WERI-Rb-1 (cell line): ENCODE measurements around the gene LRRC46.

Source experiments
- DNase-seq: peaks from one replicate; pipeline ENCODE4 v3.0.0-alpha.2; 2020
- H3K27ac ChIP-seq: fragments of 250-450 bp; sonication (Bioruptor Pico); 2 replicates; pipeline ENCODE4 v1.5.1; 2020; ENCODE audit warnings: mild to moderate bottlenecking, moderate library complexity
- H3K27me3 ChIP-seq: fragments of 250-450 bp; sonication (Bioruptor Pico); 2 replicates; pipeline ENCODE4 v1.5.1; 2021; ENCODE audit warnings: mild to moderate bottlenecking, low read depth, moderate library complexity; ENCODE audit not compliant: insufficient read depth, severe bottlenecking
- H3K36me3 ChIP-seq: fragments of 250-450 bp; sonication (Bioruptor Pico); 2 replicates; pipeline ENCODE4 v1.5.1; 2020; ENCODE audit warnings: mild to moderate bottlenecking, moderate library complexity
- H3K4me3 ChIP-seq: 2 replicates; pipeline ENCODE4 v1.5.1; 2011; ENCODE audit warnings: low read depth, mild to moderate bottlenecking, control low read depth, low read length
- H3K9me3 ChIP-seq: fragments of 250-450 bp; sonication (Bioruptor Pico); 2 replicates; pipeline ENCODE4 v1.5.1; 2021; ENCODE audit warnings: mild to moderate bottlenecking, moderate library complexity; ENCODE audit not compliant: severe bottlenecking
- TF ChIP-seq, protein P1 (sequence below): IDR thresholded peaks from 2 replicates; pipeline ENCODE4 v1.5.1; 2011; ENCODE audit warnings: low read depth, mild to moderate bottlenecking, control low read depth, inconsistent platforms, low read length

Gene LRRC46

DNA sequence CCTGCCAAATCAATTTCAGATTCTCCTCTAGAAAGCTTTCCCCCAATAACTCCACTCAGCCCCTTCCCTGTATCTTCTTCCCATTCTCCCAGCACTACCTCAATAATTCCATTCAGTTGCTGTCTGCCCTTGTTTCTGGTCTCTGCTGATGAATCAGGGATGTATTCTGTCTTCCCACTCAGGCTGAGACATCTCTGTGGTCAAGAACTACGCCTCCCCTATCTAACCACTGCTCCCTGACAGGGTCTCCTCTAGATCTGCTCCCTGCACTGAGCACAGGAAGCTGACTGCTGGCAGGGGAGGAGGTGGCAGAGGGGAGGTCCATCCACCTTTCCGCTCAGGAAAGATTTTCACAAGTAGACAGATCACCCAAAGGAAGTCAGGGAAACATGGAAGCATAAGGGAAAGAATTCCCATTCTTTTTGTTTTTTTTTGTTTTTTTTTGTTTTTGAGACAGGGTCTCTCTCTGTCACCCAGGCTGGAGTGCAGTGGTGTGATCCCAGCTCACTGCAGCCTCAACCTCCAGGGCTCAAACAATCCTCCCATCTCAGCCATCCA, 47.6 kb downstream of the LRRC46 start:
- H3K4me3 ChIP-seq, result no peak overlapping the region
- H3K27ac ChIP-seq, result no peak overlapping the region
- H3K36me3 ChIP-seq, result no peaks in the 10 kb centered on the region
- H3K27me3 ChIP-seq, result no peaks in the 10 kb centered on the region
- H3K9me3 ChIP-seq, result no peaks in the 10 kb centered on the region
- TF ChIP-seq, protein P1, sequence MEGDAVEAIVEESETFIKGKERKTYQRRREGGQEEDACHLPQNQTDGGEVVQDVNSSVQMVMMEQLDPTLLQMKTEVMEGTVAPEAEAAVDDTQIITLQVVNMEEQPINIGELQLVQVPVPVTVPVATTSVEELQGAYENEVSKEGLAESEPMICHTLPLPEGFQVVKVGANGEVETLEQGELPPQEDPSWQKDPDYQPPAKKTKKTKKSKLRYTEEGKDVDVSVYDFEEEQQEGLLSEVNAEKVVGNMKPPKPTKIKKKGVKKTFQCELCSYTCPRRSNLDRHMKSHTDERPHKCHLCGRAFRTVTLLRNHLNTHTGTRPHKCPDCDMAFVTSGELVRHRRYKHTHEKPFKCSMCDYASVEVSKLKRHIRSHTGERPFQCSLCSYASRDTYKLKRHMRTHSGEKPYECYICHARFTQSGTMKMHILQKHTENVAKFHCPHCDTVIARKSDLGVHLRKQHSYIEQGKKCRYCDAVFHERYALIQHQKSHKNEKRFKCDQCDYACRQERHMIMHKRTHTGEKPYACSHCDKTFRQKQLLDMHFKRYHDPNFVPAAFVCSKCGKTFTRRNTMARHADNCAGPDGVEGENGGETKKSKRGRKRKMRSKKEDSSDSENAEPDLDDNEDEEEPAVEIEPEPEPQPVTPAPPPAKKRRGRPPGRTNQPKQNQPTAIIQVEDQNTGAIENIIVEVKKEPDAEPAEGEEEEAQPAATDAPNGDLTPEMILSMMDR, result no peak
- no peak for DNase-seq

DNA sequence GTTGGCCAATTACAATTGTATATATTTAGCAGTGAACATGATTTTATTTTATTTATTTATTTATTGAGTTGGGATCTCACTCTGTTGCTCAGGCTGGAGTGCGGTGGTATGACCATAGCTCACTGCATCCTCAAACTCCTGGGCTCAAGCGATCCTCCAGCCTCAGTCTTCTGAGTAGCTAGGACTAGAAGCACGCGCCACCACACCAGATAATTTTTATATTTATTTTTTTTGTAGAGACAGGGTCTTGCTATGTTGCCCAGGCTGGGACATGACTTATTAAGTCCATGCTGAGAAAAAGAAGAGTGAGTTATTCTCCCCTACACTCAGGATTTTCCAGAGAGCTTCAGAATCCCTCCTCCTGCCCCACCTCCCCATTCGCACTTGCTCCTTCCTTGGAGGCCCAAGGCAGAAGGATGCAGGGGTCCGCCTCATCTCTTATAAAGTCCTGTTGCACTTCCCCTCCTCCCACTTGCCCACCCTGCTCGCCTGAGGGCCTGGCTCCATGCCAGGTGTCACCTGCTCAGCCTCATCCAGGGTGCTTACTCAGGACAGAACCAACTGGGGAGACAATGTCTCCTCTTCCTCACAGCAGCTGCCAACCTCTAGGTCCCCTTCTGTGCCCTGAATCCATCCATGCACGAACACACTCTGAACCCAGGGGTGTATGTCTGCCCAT, 48.4 kb downstream of the LRRC46 start:
- TF ChIP-seq, protein P1, result no peak
- Histone ChIP-seq H3K36me3 (no peaks in the 10 kb centered on the region), H3K27me3 (no peaks in the 10 kb centered on the region), H3K4me3 (no peak overlapping the region), H3K27ac (no peak overlapping the region), H3K9me3 (no peaks in the 10 kb centered on the region)
- DNase-seq, result no peak

DNA sequence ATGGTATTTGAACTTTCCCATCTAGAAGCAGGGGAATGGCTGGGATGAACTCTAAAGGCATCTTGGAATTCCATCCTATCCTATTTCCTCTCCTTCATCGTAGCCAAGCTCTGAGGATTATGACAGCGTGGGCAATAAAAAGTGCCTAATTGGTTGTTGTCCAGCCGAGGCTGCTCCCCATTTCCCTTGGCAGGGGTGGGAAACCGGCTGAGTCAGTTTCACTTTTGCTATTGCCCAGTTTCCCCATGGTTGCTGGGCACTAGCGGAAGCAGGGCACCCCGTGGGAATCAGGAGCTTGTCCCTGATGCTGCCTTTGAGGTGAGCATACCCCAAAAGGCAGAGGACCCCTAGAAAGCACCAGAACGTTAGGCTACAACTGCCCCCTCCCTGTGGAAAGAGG, 50.8 kb downstream of the LRRC46 start:
- no peak overlapping the region for H3K27ac ChIP-seq
- H3K27me3 ChIP-seq, result no peaks in the 10 kb centered on the region
- no peaks in the 10 kb centered on the region for H3K36me3 ChIP-seq
- H3K9me3 ChIP-seq, result no peaks in the 10 kb centered on the region
- DNase-seq, result no peak
- no peak overlapping the region for H3K4me3 ChIP-seq
- TF ChIP-seq, protein P1, result no peak

DNA sequence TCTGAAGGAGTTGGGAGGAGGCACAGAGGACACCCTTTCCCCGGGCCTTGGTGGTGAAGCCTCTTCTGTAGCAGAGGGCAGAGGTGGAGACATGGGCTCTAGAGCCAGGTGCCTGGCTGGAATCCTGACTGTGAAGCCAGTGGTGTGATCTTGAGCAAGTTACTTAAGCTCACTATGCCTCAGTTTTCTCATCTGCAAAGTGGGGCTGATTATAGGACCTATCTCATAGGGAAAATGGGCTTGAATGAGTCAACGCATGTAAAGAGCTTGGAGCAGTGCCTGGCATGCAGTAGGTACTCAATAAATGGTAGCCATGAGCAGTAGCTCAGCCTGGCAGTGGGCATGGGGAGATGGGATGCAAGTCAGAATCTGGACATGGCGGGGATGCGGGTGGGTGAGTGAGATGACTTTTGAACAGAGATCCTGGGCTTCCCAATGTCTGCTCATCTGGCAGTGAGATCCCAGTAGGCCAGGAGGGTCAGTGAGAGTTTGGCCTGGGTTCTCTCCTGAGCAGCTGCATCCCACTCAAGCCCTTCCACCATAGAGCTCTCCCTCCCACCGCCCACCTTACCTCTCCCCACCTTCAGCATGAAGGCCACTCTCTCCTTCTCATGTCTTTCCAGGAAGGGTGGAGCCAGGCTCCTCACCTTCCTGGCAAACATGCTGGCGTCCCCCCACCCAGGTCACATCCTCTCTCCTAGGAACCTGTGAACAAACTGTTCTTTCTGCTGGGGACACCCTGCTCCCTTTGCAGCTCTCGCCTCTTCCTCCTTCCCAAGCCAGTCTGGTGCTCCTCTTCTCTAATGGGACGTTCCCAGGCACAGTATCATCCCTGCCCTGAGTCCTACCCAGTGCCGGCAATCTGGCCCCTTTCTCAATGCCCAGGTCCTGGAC, 51.5 kb downstream of the LRRC46 start:
- H3K27ac ChIP-seq, result no peak overlapping the region
- no peak for DNase-seq
- no peak overlapping the region for H3K4me3 ChIP-seq
- H3K27me3 ChIP-seq, result no peaks in the 10 kb centered on the region
- no peaks in the 10 kb centered on the region for H3K36me3 ChIP-seq
- TF ChIP-seq, protein P1, result no peak
- no peaks in the 10 kb centered on the region for H3K9me3 ChIP-seq

DNA sequence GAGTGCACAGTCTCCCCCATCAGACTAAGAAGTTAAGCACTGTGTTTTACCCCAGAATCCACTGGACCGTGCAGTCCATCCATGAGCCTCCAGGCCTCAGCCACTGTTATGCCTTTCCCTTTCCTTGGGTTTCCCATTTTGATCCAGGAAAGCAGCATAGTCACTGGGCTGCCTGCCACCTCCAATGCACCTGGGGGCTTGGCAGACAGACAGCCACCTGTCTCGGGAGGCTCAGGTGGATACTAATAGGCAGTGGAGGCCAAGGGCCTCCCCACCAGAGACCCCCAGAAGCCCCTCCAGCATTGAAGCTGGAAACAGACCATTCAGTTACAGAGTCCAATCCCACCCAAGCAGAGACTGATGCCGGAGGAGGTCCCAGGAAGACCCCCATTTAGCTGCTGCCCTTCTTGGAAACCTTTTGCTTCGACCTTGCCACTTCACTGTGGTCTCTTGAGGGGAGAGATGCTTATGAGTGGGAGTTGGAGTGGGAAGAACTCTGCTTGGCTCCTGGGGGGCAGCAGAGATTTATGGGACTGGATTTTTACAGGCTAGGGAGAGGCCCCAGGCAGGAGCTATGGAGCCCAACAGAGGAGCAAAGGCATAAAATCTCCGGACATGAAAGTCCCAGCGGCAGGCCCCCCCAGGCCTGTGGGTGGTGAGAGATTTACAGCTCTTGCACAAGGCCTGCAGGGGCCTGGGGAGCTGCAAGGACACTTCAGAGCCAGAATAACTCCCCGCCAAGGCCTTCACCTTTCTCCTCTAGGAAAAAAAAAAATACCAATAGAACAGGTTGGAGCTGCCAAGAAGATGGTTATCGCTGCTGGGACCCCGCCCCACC, 52.3 kb downstream of the LRRC46 start:
- no peak for DNase-seq
- Histone ChIP-seq H3K27ac (no peak overlapping the region), H3K9me3 (no peaks in the 10 kb centered on the region), H3K27me3 (no peaks in the 10 kb centered on the region), H3K36me3 (no peaks in the 10 kb centered on the region), H3K4me3 (no peak overlapping the region)
- TF ChIP-seq, protein P1, result no peak
